ENCODE results near the gene SLC7A1. TPM values are rescaled to one million over a fixed set of nuclear protein-coding genes. Genes with fewer than 3 reads are reported as not detected.

The SLC7A1 gene
- total and polyA plus RNA-seq, 2 of the 8 experiments (the other 6 are each of a cell fraction or from before 2014, with no cell fraction given), result 26.8 to 114 TPM

DNA sequence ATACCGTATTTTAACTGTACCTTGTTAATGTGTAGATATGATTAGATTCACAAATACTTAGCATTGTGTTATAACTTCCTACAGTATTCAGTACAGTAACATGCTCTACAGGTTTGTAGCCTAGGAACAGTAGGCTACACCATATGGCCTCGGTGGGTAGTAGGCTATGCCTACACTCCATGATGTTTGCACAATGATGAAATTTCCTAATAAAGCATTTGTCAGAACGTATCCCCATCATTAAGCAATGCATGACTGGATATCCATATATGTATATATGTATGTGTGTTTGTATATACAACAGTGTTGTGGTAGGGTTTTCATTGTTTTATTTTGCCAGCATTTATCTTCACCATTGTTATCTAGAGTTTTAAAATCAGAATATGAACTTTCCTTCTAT lies 119.4 kb downstream of the SLC7A1 start:
- POLR2A ChIA-PET (ENCODE audit: partially characterized antibody), result no interaction called here
- H3K4me1 ChIP-seq (replicated peaks in 1 of 4; ENCODE audit: control insufficient read depth in 3 of 4, insufficient read depth in 4 of 4, low read length in 3 of 4), result no peaks in the 10 kb centered on the region; a peak in 1 of 7 replicates
- TF ChIP-seq GTF2F1 (IDR thresholded peaks at IDR 0.05; ENCODE audit: borderline replicate concordance, low read depth, low read length) (no peak), SUZ12 (IDR thresholded peaks at IDR 0.05; ENCODE audit: low read length) (no peak), EZH2 (IDR thresholded peaks at IDR 0.05; ENCODE audit: low read depth, low read length, severe bottlenecking) (no peak), KDM5A (IDR thresholded peaks at IDR 0.05; ENCODE audit: low read length) (no peak), TBP (IDR thresholded peaks at IDR 0.05; ENCODE audit: low read depth, low read length) (no peak)

More for the DNA sequence above, 119.4 kb downstream of the SLC7A1 start:
- no peak overlapping the region for H2BK5ac ChIP-seq (ENCODE audit: low read depth, low read length)
- no peak overlapping the region for H3K4me3 ChIP-seq (ENCODE audit: extremely low read depth in 1 of 4, insufficient read depth in 2 of 4, low read depth in 3 of 4, low read length in 4 of 4)
- CTCF ChIA-PET (ENCODE audit: partially characterized antibody), result interaction anchor here (2.3 kb wide), 1 partner anchor 21 kb away, joined by 7 read pairs; no protein-coding TSS in a partner anchor
- no peaks in the 10 kb centered on the region for H3K9me3 ChIP-seq (ENCODE audit: insufficient read depth in 2 of 2, low read depth in 1 of 2, low read length in 1 of 2)
- H3K9ac ChIP-seq (replicated peaks in 1 of 4; ENCODE audit: extremely low read depth in 1 of 4, low read depth in 3 of 4, low read length in 3 of 4), result no peak overlapping the region
- no peaks in the 10 kb centered on the region for H3K23me2 ChIP-seq (ENCODE audit: low read depth, low read length)
- H4K91ac ChIP-seq (replicated peaks; ENCODE audit: insufficient read length, low read length), result no peak overlapping the region
- H3K79me2 ChIP-seq (ENCODE audit: control insufficient read depth in 1 of 2, insufficient read depth in 2 of 2, low read length in 2 of 2), result no peaks in the 10 kb centered on the region
- no peak overlapping the region for H2BK15ac ChIP-seq (ENCODE audit: low read length)
- H4K20me1 ChIP-seq (replicated peaks in 1 of 2; ENCODE audit: control insufficient read depth in 1 of 2, insufficient read depth in 2 of 2, low read length in 2 of 2), result no peaks in the 10 kb centered on the region
- H3K56ac ChIP-seq (replicated peaks; ENCODE audit: insufficient read length, low read depth, low read length), result no peak overlapping the region
- H4K8ac ChIP-seq (ENCODE audit: extremely low read depth, insufficient read depth, low read length), result no peak overlapping the region
- H3K18ac ChIP-seq (ENCODE audit: extremely low read depth, low read length), result no peak overlapping the region
- no peak overlapping the region for H3K4me2 ChIP-seq (ENCODE audit: insufficient read depth in 1 of 2, low read depth in 2 of 2, low read length in 2 of 2)
- H3K23ac ChIP-seq (ENCODE audit: insufficient read length), result no peak overlapping the region
- no peak overlapping the region for H3K14ac ChIP-seq (ENCODE audit: insufficient read length)
- DNase-seq (ENCODE audit: low read depth in 1 of 2, low spot score in 2 of 2) (no peak), FAIRE-seq (no peak)
- no peak overlapping the region for H3K4ac ChIP-seq (replicated peaks; ENCODE audit: insufficient read length, low read depth, low read length)
- H3K27me3 ChIP-seq (replicated peaks in 1 of 4; ENCODE audit: control insufficient read depth in 3 of 4, extremely low read depth in 1 of 4, insufficient read depth in 3 of 4, low read length in 3 of 4), result no peaks in the 10 kb centered on the region
- H4K5ac ChIP-seq (ENCODE audit: insufficient read length, low read depth, low read length), result no peak overlapping the region
- H3K79me1 ChIP-seq (ENCODE audit: low read depth, low read length), result no peaks in the 10 kb centered on the region
- no peak overlapping the region for H2AFZ ChIP-seq (ENCODE audit: low read length)
- no peaks in the 10 kb centered on the region for H3K36me3 ChIP-seq (ENCODE audit: control insufficient read depth in 2 of 4, insufficient read depth in 4 of 4, low read length in 3 of 4)
- no peak overlapping the region for H2BK12ac ChIP-seq (ENCODE audit: low read depth, low read length)
- H2AK5ac ChIP-seq (ENCODE audit: low read depth, low read length), result no peak overlapping the region
- no peak overlapping the region for H2BK20ac ChIP-seq (ENCODE audit: low read length)
- no peak overlapping the region for H2BK120ac ChIP-seq (replicated peaks; ENCODE audit: low read depth, low read length)
- 94% methylated on average over 3 of the region's 3 CpGs; no CpG with 5 or more reads in 1 of the 2 experiments for WGBS, 2 experiments (ENCODE audit: extremely low coverage in 1 of 2, insufficient coverage in 1 of 2, insufficient read length in 1 of 2, insufficient replicate concordance in 2 of 2, low coverage in 1 of 2, low lambda C conversion rate in 2 of 2, missing lambda C conversion rate in 1 of 2)
- no peak overlapping the region for H3K27ac ChIP-seq (ENCODE audit: low read depth, low read length)

Data from H1 (cell line).